Activated T-cell treated with anti-CD3 and anti-CD28 coated beads, Interleukin-2, amount 50 U/mL, for 48 hours (primary cell): ENCODE results near the gene WNT3.
"Not testable (repeated sequence)": the region's sequence is repeated elsewhere in the genome, so short reads cannot be mapped to it uniquely, and the experiment has no call there.

Experiments used
- DNase-seq, 2 experiments: peaks; one replicate each; pipeline ENCODE4 v3.0.0-alpha.2; 2020

WNT3 gene

GRCh38 chr17:46782250-46782953 lies 36.1 kb downstream of the WNT3 start:
- DNase-seq: peak in 1 of 2 experiments; percentile 34

GRCh38 chr17:46780003-46780373 lies 38.5 kb downstream of the WNT3 start:
- DNase-seq: no peak

DNA sequence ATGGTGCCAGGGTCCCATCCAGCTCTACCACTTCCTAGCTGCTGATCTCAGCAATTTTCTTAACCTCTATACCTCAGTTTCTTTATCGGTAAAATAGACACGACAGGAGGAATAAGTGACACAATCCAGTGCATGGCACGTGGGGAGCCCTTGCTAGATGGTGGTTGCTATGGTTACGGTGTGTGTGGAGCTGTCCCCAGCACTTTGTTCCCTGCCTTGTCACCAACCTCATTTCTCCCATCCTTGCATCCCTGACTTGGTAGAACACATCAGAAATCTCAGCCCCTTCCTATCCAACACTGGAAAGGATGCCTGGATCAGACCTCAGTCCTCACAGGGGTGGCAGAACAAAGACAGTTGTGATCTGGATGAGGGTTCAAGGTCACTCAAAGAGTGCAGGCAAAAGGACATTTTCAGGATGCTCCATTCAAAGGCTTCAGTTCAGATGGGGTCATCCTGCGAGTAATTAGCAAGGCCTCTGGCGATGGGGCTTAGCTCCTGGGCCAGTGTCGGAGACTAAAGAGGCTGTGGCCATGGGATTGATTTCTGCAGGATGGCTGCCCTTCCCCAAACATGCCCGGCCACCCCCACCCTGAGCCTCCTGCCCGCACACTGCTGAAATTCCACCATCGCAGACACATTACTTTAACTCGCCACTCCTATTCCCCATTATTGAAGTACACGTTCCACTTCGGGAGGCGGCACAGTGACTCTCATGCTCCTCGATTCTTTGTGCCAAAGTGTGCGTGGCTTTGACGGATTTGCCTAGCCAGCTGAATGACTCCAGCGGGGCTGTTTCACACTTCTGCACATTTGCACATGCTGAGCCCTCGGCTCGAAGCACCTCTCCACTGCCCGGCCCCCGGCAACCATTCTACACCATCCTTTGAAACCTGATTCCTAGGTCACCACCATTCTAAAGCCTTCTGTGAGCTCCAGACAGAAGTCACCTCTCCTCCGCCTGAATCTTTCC lies 40.3 kb downstream of the WNT3 start:
- no peak for DNase-seq

DNA sequence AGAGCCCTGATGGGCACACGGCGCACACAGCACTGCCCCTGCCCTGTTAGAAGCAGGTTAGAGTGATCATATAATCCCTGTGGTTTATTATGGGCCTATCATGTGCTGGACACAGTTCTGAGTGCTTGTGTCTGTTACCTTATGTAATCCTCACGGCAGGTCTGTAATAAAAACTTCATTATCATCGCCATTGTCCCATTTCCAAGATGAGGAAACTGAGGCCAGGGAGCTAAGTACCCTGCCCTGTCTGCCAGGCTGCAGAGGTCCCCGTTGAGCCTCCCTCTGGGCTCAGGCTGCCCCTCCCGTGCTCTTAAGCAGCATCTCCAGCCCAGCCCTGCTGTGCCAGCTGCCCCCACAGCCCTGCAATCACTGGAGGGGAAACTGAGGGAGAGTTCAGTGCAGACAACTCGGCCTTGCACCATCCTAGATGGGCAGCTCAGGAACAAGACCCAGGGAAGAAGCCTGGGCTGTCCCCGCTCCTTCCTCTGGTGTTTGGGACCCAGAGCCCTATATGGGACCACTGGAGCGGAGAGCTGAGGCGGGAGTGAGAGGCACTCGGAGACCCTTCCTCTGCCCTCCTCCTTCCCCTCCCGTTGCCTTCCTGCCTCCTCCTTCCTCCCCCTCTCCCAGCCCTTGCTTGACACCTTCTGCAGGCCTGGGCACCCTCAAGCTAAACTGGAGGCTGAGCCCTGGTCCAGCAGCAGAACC lies 42.0 kb downstream of the WNT3 start:
- DNase-seq: no peak

- no peak for DNase-seq
Observed at GRCh38 chr17:46774108-46774737, 44.3 kb downstream of the WNT3 start.

GRCh38 chr17:46773676-46774075 lies 44.8 kb downstream of the WNT3 start:
- no peak for DNase-seq

GRCh38 chr17:46773221-46773605 lies 45.3 kb downstream of the WNT3 start:
- no peak for DNase-seq

GRCh38 chr17:46772475-46773220 lies 45.8 kb downstream of the WNT3 start:
- no peak for DNase-seq

DNA sequence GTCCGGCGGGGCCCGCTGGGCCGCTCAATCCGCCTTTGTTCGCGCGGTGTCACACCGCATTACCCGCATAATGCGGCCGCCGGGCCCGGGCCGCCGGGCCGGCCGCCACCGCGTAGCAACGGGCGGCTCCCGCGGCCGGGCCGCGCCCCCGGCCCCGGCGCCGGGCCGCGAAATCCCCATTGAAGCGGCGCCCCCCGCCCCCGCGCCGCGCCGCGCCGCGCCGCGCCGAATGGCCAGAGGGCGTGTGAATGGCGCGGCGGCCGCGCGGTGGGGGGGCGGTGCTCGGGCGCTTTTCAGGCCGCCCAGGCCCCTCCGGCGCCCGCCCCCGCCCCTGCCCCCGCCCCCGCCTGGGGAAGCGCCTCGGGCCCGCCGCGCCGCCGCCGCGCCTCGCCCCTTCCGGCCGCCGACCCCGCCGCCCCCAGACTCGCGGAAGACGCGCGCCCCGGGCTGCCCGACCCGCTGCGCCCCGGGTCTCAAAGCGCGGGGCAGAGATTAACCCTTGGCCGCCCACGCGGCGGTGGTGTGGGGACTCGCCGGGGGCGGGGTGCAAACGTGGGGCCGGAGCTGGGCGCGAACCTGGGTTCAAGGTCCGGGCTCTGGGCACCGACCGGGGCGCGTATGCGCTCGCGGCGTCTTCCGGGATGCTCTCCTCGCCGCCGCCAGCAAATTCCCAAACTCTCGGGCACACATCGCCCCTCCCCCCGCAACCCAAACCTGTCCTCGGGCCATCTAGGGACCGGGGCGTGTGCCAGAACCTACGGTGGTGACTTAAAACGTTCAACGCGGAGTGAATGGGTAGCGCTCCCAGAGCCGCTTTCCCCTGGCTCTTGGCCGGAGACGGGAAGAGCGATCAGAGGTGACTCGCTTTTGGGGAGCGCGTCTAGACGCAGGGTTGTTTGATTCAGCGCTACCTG lies 46.7 kb downstream of the WNT3 start:
- peak; percentile 35 to 47 for DNase-seq

GRCh38 chr17:46770818-46771560 lies 47.5 kb downstream of the WNT3 start:
- peak; percentile 39 to 56 for DNase-seq

- DNase-seq: no peak
Observed at GRCh38 chr17:46770439-46770817, 48.1 kb downstream of the WNT3 start.

DNA sequence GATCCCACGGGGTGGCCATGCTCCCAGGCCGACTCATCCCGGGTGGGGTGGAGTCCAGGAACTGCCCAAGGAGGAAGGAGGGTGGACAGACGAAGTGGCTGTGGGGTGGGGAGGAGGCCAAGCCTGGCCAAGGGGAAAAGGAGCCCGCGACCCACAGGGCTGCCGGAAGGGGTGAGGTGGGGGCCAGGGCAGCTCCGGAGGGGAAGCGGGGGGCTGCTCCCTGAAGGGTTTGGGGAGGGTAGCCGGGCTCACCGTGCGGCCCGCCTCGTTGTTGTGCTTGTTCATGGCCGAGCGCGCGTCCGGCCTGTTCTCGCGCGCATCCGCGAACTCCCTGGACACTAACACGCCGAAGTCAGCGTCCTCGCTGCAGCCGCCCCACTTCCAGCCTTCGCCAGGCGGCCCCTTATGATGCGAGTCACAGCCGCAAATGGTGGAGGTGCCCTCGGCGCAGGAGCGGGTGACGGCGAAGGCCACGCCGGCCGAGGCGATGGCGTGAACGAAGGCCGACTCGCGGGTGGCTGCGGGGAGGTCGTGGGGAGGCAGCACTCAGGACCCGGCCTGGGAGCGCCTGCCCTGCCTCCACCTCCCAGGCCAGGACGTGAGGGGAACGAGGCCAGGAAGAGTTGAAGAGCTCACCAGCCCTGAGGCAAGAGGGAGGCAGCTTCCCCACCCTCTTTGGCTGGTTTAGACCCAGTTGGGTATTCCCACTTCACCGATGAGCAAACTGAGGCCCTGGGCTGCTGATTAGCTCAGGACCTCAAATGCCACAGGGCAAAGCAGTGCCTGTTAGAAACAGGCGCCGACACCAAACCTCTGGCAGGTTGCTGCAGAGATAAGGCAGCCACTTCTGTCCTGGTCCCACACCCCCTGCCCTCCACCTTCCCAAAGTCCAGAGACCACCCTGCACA lies 48.7 kb downstream of the WNT3 start:
- peak in 1 of 2 experiments; percentile 36 for DNase-seq

GRCh38 chr17:46768896-46769295 lies 49.6 kb downstream of the WNT3 start:
- DNase-seq: not testable (repeated sequence)

- DNase-seq: no peak
Observed at GRCh38 chr17:46768540-46768870, 50.0 kb downstream of the WNT3 start.

- DNase-seq: no peak
Observed at GRCh38 chr17:46766493-46767491, 51.7 kb downstream of the WNT3 start.

DNA sequence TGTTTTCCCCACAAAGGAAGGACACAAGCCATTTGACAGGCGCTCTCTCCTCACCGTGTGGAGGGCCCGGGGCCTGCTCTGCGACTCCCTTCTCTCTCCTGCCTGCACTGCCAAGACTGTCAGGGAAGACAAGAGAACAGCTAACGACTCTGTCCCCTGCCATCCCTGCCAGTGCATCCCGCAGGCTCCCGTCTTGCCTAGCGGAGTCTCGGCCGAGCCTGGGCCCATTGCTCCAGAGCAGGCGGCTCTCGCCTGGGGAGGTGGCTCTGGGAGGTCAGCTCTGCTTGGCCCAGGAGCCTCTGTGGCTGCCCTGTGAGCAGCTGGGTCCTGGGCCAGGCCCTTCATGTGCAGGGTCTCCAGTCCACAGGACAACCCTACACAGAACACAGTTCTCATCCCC lies 53.0 kb downstream of the WNT3 start:
- DNase-seq: no peak

GRCh38 chr17:46764709-46765401 lies 53.6 kb downstream of the WNT3 start:
- no peak for DNase-seq
